GM19455 (cell line): Measurements from ENCODE around the gene RCVRN.
A peak's percentile ranks its signal among the peaks of the same experiment; 100 is the strongest.

Experiments
- ATAC-seq: cut with Tn5 transposase; IDR thresholded peaks from one replicate; pipeline ENCODE4 v1.9.1; 2021; ENCODE audit not compliant: unreplicated experiment

RCVRN gene

GRCh38 chr17:9905078-9905415 lies at the start of gene RCVRN:
TSS of gene RCVRN (minus strand) at chr17:9905271. CDS start at chr17:9905180, 91 bp downstream.
- ATAC-seq, result no peak

DNA sequence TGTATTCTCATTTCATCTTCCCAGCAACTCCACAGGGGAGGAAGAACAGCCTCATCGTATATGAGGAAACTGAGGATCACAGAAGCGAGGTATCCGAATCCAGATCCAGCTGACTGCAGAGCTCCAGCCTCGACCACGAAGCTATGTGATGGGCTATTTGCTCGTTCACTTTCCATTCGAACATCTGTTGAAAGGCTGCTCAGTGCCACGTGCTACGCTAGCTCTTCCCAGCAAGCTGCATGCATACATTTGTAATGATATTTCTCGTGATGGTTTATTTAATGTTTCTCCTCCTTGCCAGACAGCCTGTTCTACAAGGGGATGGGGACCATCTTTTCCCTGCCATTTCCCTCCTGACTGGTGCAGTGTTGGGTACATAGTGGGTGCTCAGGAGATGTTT lies 48.4 kb upstream of the RCVRN start:
- ATAC-seq, result no peak

GRCh38 chr17:9951803-9952202 lies 46.7 kb upstream of the RCVRN start:
- no peak for ATAC-seq

DNA sequence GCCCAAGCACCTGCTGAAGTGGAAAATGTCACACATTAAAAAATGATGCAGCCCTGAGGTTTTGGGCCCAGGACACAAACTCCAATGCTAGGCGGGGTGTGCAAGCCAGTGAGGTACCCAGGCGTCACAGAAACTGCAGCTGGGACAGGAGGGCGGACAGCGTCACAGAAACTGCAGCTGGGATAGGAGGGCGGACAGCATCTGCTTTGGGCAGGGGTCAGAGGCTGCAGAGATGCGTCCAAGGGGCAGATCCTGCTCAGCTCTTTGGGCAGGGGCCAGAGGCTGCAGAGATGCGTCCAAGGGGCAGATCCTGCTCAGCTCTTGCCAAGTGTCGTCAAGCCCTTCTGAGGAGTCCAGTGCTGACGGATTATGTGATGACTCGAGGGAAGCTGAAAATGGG lies 43.9 kb upstream of the RCVRN start:
- no peak for ATAC-seq

DNA sequence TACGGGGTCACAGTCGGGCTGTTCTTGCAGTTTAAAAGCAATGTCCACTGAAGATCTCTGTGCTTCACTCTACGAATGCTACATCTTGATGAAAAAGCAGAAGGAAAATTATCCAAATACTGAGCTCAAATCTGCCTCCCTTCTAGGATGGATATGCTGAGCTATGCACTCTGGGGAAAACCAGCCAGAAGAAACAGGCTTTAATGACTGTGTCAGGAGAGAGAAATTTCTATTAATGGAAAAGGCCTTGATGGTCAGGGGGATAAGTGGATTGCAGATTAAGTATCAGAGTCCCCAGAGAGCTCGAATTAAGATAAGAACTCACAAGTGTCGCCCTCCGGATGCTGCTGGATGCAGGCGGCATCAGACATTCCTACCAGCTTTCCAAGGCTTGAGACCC lies 39.6 kb upstream of the RCVRN start:
- ATAC-seq, result no peak

DNA sequence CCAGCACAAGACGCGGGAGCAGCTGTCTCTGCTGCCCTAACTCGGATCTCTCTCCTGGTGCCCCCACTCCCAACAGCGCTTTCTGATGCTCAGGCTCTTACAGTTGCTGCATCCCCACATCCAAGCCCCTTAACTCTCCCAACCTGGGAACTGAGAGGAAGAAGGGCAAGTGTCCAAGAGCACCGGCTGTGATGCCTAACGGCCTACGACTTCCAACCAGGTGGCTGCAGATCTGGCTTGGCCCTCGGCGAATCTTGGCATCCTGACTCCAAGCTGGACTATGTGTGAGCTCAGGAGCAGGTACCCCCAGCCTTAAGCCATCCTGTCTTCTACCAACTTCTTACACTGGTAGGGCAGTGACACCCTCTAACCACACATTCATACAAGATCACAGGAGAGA lies 38.3 kb upstream of the RCVRN start:
- no peak for ATAC-seq

DNA sequence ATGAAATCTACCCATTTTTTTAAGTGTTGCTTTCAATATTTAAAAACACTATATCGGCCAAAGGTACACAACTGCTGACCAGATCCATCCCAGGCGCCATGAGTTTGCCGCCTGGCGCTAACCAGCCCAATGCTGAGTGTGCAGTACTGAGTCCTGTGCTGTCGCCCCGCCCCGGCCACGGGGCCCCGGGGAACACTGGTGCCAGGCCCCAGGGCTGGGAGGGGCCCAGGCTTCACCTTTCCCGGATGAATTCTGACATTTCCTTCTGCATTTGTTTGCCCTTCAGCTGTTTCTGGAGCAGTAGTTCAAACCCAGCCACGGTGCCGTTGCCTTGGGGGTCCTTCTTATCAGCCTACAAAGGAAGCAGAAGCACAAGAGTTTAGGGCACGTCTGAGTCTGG lies 37.8 kb upstream of the RCVRN start:
- ATAC-seq, result no peak

GRCh38 chr17:9941305-9941704 lies 36.2 kb upstream of the RCVRN start:
- ATAC-seq, result no peak

GRCh38 chr17:9940841-9941240 lies 35.8 kb upstream of the RCVRN start:
- ATAC-seq, result no peak

- no peak for ATAC-seq
Measured at GRCh38 chr17:9938764-9939163, 33.7 kb upstream of the RCVRN start.

- no peak for ATAC-seq
Measured at GRCh38 chr17:9937901-9938300, 32.8 kb upstream of the RCVRN start.

GRCh38 chr17:9937241-9937761 lies 32.2 kb upstream of the RCVRN start:
- ATAC-seq, result no peak

- no peak for ATAC-seq
Measured at GRCh38 chr17:9936095-9936494, 31.0 kb upstream of the RCVRN start.

DNA sequence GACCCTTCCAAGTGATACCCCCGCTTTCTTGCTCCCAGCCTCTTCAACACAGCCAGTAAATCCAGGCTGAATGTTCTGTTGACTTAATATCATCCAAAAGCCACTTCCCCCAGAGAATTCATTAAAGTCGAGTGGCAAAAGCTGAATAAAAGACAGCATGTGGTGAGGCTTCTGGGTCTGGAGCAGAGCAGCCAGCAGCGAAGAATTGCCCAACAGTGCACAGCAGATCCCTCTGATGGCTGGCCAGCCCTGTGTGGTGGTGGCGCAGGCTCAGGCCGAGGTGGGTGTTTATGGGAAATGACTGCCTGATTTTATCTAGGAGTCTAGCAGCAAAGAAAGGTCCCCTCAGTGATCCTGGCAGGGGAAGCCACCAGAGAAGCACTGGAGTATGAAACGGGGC lies 30.3 kb upstream of the RCVRN start:
- ATAC-seq, result no peak

DNA sequence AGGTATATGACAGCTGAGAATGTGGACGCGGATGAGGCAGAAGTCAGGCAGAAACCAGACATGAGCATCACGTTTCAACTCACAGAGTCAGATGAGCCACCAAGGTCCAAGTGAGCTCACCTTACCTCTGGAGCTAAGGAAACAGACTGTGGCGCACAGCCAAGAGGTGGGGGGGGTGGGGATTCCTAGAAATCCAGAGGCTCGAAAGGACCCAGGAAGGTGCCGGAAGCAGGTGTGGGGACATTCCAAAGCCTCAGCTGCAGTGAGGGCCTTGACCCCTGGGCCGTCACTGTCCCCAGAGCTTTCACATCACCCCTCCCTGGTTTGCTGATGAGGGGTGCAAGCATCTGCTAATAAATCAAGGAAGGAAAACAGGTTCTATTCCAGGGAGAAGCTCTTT lies 29.3 kb upstream of the RCVRN start:
- ATAC-seq, result no peak

DNA sequence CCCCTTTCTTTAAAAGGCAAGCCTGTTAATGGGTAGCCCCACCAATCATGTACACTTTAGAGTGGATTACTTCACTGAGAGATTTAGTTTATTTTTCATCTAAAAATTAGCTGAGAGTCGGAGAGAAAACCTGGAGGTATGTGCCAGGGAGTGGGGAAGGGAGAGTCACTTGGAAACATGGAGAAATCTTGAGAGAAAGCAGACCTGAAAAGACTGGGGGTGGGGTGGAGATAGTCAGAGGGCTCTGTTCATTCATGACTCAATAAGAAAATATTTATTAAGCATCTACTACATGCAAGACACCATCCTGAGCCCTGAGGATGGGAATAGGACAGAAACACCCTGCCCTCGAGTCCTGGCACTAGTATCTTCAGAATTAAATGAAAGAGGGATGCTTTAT lies 27.4 kb upstream of the RCVRN start:
- ATAC-seq, result no peak

GRCh38 chr17:9931144-9931741 lies 26.2 kb upstream of the RCVRN start:
- ATAC-seq, result no peak

DNA sequence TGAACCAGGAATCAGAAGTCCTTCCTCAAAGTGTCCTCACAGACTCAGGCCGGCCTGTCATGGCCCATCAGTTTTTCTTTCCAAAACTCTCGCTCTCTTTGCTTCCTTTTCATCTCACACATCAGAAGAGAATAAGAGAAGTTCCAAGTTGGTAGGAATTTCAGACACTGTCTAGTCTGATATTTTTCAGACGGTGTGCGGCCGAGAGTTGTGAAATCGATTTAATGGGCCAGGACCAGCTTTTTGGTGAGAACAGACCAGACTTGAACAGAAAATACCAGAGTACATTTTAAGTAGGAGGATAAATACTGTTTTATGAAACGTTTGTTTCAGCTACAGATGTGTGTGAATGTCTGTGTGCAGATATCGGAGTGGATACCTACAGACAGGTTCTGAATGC lies 24.8 kb upstream of the RCVRN start:
- no peak for ATAC-seq

DNA sequence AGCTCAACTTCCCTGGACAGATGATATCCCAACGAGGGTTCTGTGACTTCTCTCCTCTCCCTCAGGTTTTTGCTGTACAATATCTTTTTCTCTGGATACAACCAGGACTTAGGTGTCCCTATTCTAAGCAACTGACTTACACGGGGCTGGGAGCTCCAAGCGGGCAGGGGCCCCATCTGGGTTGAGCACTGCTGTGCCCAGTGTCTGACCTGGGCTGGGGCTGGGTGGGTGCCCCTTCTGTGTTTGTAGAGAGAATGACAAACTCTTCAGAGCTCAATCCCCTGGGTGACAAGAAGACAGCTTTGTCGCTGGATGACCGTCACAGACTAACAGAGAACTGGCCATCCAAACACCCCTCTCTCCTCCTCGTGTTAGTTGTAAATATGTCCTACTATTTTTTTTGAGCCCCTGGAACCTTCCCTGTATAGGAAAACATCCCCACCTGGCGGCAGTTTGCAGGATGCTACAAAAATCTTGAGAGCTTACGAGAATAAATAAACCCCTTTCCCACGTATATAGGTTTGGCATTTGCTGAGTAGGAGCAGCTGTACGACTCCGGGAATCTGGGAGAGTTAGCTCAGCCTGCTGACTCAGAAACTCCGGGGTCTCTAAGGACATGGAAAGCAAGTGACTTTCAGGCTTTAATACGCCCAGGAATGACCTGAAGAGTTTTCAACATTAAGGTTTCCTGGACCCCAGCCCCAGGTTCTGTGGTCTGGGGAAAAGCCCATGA lies 23.7 kb upstream of the RCVRN start:
- no peak for ATAC-seq

DNA sequence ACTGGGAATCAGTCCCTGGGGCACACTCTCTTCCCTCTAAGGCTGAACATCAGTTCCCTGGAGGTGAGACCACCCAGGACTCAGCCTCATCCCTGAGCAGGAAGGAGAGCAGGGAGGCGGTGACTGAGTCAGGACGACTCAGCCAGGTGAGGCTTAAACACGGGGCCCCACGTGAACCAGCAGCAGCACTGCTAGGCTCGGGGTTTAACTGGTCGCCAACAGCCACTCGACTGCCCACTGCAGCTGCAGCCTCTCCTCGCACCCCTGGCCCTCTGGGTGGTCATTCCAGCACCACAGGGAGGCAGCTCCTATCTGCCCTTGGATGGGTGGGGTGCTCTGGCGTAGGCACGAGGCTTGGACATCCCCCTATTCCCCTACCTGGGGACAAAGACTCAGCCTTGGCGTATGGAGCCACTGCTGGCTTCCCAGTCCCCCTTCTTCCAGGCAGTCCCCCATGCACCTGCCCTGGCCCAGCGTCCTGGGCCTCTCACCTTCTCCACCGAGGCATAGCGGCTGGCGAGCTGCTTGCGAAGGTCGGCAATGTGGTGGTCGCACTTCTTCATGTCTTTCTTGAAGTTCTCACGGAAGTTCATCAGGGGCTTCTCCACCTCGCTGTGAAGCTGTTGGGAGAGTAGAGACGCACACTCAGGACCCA lies 21.2 kb upstream of the RCVRN start:
- no peak for ATAC-seq

GRCh38 chr17:9925457-9925856 lies 20.4 kb upstream of the RCVRN start:
- no peak for ATAC-seq

- peak; percentile 66 for ATAC-seq
Measured at GRCh38 chr17:9924735-9925191, 19.7 kb upstream of the RCVRN start.
